ENCODE data around the gene KIDINS220. TPM values are rescaled to one million over a fixed set of nuclear protein-coding genes. Genes with fewer than 3 reads are reported as not detected.

KIDINS220 gene
- total and polyA plus RNA-seq, 9 donors, result 33.8 to 96.9 (median 66.7) TPM

- peaks cover 0 to 6% of the 10 kb centered on the region in 2 donors for H3K9me3 ChIP-seq
- H3K4me1 ChIP-seq (ENCODE audit: insufficient read depth), result peaks cover 2% of the 10 kb centered on the region
- H3K27me3 ChIP-seq, result no peaks in the 10 kb centered on the region
- no peak for DNase-seq
- no peaks in the 10 kb centered on the region for H3K36me3 ChIP-seq
- TF ChIP-seq EP300 (IDR thresholded peaks at IDR 0.05) (no peak), CTCF (IDR thresholded peaks at IDR 0.05) (no peak), POLR2A (IDR thresholded peaks at IDR 0.05) (no peak)
- H3K27ac ChIP-seq, result no peak overlapping the region
- H3K4me3 ChIP-seq, result no peak overlapping the region
- intact Hi-C loops (cut with DNase I), result no loop called here
These were observed 81.2 kb downstream of the KIDINS220 start for GRCh38 chr2:8756230-8756629.

- H3K4me3 ChIP-seq, result no peak overlapping the region
- H3K36me3 ChIP-seq, result no peaks in the 10 kb centered on the region
- TF ChIP-seq POLR2A (IDR thresholded peaks at IDR 0.05) (no peak), EP300 (IDR thresholded peaks at IDR 0.05) (no peak), CTCF (IDR thresholded peaks at IDR 0.05) (no peak)
- H3K27ac ChIP-seq, result no peak overlapping the region
- H3K27me3 ChIP-seq, result no peaks in the 10 kb centered on the region
- no peak for DNase-seq
- peaks cover 0 to 6% of the 10 kb centered on the region in 2 donors for H3K9me3 ChIP-seq
- H3K4me1 ChIP-seq (ENCODE audit: insufficient read depth), result peaks cover 2% of the 10 kb centered on the region
- intact Hi-C loops (cut with DNase I), result no loop called here
These were observed 83.2 kb downstream of the KIDINS220 start for GRCh38 chr2:8754106-8754776.

- Histone ChIP-seq H3K4me1 (ENCODE audit: insufficient read depth) (peaks cover 2% of the 10 kb centered on the region), H3K9me3 (peaks cover 0 to 6% of the 10 kb centered on the region in 2 donors), H3K36me3 (no peaks in the 10 kb centered on the region), H3K27ac (no peak overlapping the region), H3K27me3 (no peaks in the 10 kb centered on the region), H3K4me3 (no peak overlapping the region)
- intact Hi-C loops (cut with DNase I), result no loop called here
- 71 to 83% (median 83%) methylated on average over 3 of the region's 3 CpGs for WGBS, 3 donors
- no peak for TF ChIP-seq POLR2A (IDR thresholded peaks at IDR 0.05)
- TF ChIP-seq CTCF (IDR thresholded peaks at IDR 0.05), result no peak
- no peak for TF ChIP-seq EP300 (IDR thresholded peaks at IDR 0.05)
- DNase-seq, result no peak
These were observed 83.8 kb downstream of the KIDINS220 start for GRCh38 chr2:8753609-8754008.

- intact Hi-C loops (cut with DNase I), result no loop called here
- Histone ChIP-seq H3K36me3 (no peaks in the 10 kb centered on the region), H3K4me1 (ENCODE audit: insufficient read depth) (peaks cover 2% of the 10 kb centered on the region), H3K9me3 (peaks cover 0 to 6% of the 10 kb centered on the region in 2 donors), H3K27ac (no peak overlapping the region), H3K27me3 (no peaks in the 10 kb centered on the region), H3K4me3 (no peak overlapping the region)
- WGBS, 3 donors, result 97 to 98% (median 98%) methylated on average over 4 of the region's 4 CpGs
- no peak for DNase-seq
- TF ChIP-seq POLR2A (IDR thresholded peaks at IDR 0.05) (no peak), EP300 (IDR thresholded peaks at IDR 0.05) (no peak), CTCF (IDR thresholded peaks at IDR 0.05) (no peak)
These were observed 85.0 kb downstream of the KIDINS220 start for GRCh38 chr2:8752385-8752784.

Measured in ovary (tissue), 9 donors.